Measurements from ENCODE around the gene PGC.

DNA sequence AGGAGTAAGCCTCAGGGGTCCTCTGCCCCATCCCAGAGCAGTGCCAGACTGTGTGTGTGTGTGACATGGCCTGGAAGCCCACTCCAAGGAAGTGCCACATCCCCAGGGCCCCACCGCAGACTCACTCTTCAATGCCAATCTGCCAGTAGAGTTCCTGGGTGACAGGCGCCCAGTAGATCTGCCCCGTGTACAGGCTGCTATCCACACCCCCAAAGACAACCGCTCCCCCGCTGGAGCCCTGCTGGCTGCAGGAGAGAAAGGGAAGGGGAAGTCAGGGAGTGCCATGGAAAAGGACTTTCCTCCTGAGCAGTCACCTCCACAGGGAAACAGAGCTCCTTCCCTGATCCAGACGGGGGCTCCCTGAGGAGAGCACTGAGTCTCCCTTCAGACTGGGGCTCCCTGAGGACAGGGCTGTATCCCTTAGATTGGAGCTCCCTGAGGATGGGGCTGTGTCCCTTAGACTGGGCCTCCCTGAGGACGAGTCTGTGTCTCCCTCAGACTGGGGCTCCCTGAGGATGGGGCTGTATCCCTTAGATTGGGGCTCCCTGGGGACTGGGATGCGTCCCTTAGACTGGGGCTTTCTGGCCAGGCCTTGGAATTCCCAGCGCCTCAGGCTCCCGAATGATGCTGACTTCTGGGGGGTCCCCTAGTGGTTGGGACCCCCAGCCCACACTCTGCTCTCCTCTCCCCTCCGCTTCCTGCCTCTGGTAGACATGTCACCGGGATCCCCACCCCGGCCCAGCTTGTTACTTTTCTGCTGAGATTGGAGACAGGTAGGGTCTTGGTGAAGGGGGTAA lies 6.6 kb downstream of the PGC start:
- TF ChIP-seq POLR2AphosphoS5 (IDR thresholded peaks at IDR 0.05; ENCODE audit: low read depth, low read length) (no peak), POLR2A (IDR thresholded peaks at IDR 0.05; ENCODE audit: low read depth, low read length) (no peak), TAF1 (IDR thresholded peaks at IDR 0.05; ENCODE audit: borderline replicate concordance, low read depth, low read length) (no peak)

Data from GM12892 (cell line).